ENCODE measurements around the gene LYSMD4. TPM values are rescaled to one million over a fixed set of nuclear protein-coding genes. Genes with fewer than 3 reads are reported as not detected.

The LYSMD4 gene
- total and polyA plus RNA-seq, 2 of the 13 experiments (the other 11 are each of a cell fraction or from before 2014, with no cell fraction given), result 7.4 to 8.5 TPM

GRCh38 chr15:99683000-99683670 lies 50.1 kb downstream of the LYSMD4 start (continued):
- TF ChIP-seq TRAFD1 (CRISPR knock-in tag; IDR thresholded peaks at IDR 0.05; ENCODE audit: borderline replicate concordance) (no peak), YY1 (IDR thresholded peaks at IDR 0.05; ENCODE audit: insufficient read depth, insufficient replicate concordance, low read depth, low read length) (no peak), ZNF672 (CRISPR knock-in tag; IDR thresholded peaks at IDR 0.05) (no peak), SIN3B (IDR thresholded peaks at IDR 0.05; ENCODE audit: low read length) (no peak), ATF7 (IDR thresholded peaks at IDR 0.05) (no peak), ATF7 (CRISPR knock-in tag; IDR thresholded peaks at IDR 0.05) (no peak), ZNF160 (CRISPR knock-in tag; IDR thresholded peaks at IDR 0.05) (no peak), RARG (CRISPR knock-in tag; IDR thresholded peaks at IDR 0.05; ENCODE audit: low read depth) (no peak), CENPT (CRISPR knock-in tag; IDR thresholded peaks at IDR 0.05; ENCODE audit: low read depth) (no peak), CCAR2 (optimal IDR thresholded peaks at IDR 0.05; ENCODE audit: low read depth, low read length) (no peak), ZBTB14 (CRISPR knock-in tag; IDR thresholded peaks at IDR 0.05) (no peak)

GRCh38 chr15:99682455-99682854 lies 50.8 kb downstream of the LYSMD4 start:
- peaks cover 15% of the 10 kb centered on the region for H3K9me3 ChIP-seq (ENCODE audit: low read length)
- FAIRE-seq, result no peak
- intact Hi-C loops (cut with micrococcal nuclease; ENCODE audit: unreplicated experiment) (no loop called here), in situ Hi-C loops (cut with HindIII; ENCODE audit: extremely low pct_ligation_motif_present, low pct_unique_long_range_greater_than_20kb) (no loop called here)
- H3K79me2 ChIP-seq (ENCODE audit: insufficient read depth, low read length), result no peaks in the 10 kb centered on the region
- POLR2A ChIA-PET, result no interaction called here
- DNase-seq (ENCODE audit: low spot score), result no peak
- H2AFZ ChIP-seq (ENCODE audit: low read length), result no peak overlapping the region
- no peak overlapping the region for H3K4me3 ChIP-seq (replicated peaks in 1 of 3; ENCODE audit: insufficient read depth in 1 of 3, low read depth in 2 of 3, low read length in 3 of 3)
- H3K27ac ChIP-seq (ENCODE audit: extremely low read length, insufficient read depth, low read length), result no peak overlapping the region
- H4K20me1 ChIP-seq (ENCODE audit: insufficient read depth, low read length), result no peaks in the 10 kb centered on the region
- H3K4me1 ChIP-seq (ENCODE audit: insufficient read depth, low read length), result no peaks in the 10 kb centered on the region
- BruUV-seq (replicated peaks), result no TSS peak
- H3K9ac ChIP-seq (ENCODE audit: insufficient read depth, low read depth, low read length), result no peak overlapping the region
- H3K4me2 ChIP-seq (ENCODE audit: low read depth, low read length), result no peak overlapping the region
- ATAC-seq, result no peak
- no peaks in the 10 kb centered on the region for H3K27me3 ChIP-seq (ENCODE audit: control insufficient read depth in 1 of 2, insufficient read depth in 2 of 2, low read length in 2 of 2)
- no peak for TF ChIP-seq ARID2 (CRISPR knock-in tag; IDR thresholded peaks at IDR 0.05; ENCODE audit: borderline replicate concordance)
- no peak for TF ChIP-seq ZBTB7A (CRISPR knock-in tag; IDR thresholded peaks at IDR 0.05)
- TF ChIP-seq YY1 (IDR thresholded peaks at IDR 0.05; ENCODE audit: insufficient read depth, insufficient replicate concordance, low read depth, low read length), result no peak
- no peak for TF ChIP-seq ZNF432 (CRISPR knock-in tag; IDR thresholded peaks at IDR 0.05; ENCODE audit: borderline replicate concordance)
- WGBS (ENCODE audit: low lambda C conversion rate), result 97% methylated on average over 1 of the region's 1 CpG
- H3K36me3 ChIP-seq (replicated peaks in 1 of 2; ENCODE audit: control insufficient read depth in 1 of 2, insufficient read depth in 2 of 2, low read length in 2 of 2), result peaks cover 5 to 10% of the 10 kb centered on the region in 2 experiments; a peak in 3 of 5 replicates
- CTCF ChIA-PET (ENCODE audit: low intra/inter-chr PET ratio, low total read pairs), result no interaction called here

Measured in HepG2 (cell line).